Measurements from ENCODE around the gene PLOD2.

- no peak for TF ChIP-seq TAF1 (IDR thresholded peaks at IDR 0.05; ENCODE audit: low read depth, low read length)
- no peak for TF ChIP-seq POLR2AphosphoS5 (IDR thresholded peaks at IDR 0.05; ENCODE audit: low read depth, low read length)
Observed at GRCh38 chr3:146071632-146072031, 89.4 kb downstream of the PLOD2 start.
